Mesodermal cell (in vitro differentiated cells): Measurements from ENCODE around the gene COX7B2.

ENCODE experiments used
- H3K27ac ChIP-seq: 2 replicates; pipeline ENCODE4 v1.7.0; 2013; ENCODE audit warnings: mild to moderate bottlenecking, low read depth, low read length, moderate library complexity; ENCODE audit not compliant: severe bottlenecking
- H3K36me3 ChIP-seq: 2 replicates; pipeline ENCODE4 v1.7.1; 2013; ENCODE audit warnings: mild to moderate bottlenecking, low read length, moderate library complexity; ENCODE audit not compliant: control insufficient read depth, insufficient read depth
- H3K4me1 ChIP-seq: one replicate; pipeline ENCODE4 v1.7.1; 2013; ENCODE audit warnings: mild to moderate bottlenecking, low read length; ENCODE audit not compliant: insufficient read depth, control insufficient read depth, poor library complexity, severe bottlenecking
- H3K4me3 ChIP-seq: 2 replicates; pipeline ENCODE4 v1.7.0; 2013; ENCODE audit warnings: low read length, control low read depth, mild to moderate bottlenecking; ENCODE audit not compliant: insufficient read depth, poor library complexity, severe bottlenecking; ENCODE audit errors: extremely low read depth
- H3K9me3 ChIP-seq: 2 replicates; pipeline ENCODE4 v1.7.1; 2013; ENCODE audit warnings: mild to moderate bottlenecking, low read length, moderate library complexity; ENCODE audit not compliant: control insufficient read depth
- WGBS, 2 experiments: methylation state at CpG; one replicate each; pipeline ENCODE4 v1.1.5; 2013; ENCODE audit warnings: missing lambda C conversion rate in 2 of 2; ENCODE audit not compliant: insufficient coverage in 2 of 2; 5-methylcytosine and 5-hydroxymethylcytosine counted together

The COX7B2 gene

DNA sequence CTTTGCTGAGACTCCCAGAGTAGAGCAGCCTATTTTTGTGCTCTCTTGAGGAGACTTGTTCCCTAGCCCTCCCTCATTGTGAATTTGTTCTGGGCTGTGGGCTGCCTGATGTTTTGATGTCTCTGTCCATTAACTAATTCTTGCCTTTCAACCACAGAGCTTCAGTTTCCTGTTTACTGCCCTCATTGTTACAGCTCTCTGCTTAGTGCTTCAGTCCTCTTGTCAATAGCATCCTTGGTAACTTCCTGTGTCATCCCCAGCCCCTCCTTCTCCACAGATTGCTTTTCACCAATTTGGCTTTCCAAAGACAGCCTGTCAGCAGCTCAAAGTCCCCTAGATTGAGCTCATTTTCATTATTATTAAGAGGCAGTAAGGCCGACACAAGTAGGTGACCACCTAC is 69.9 kb downstream of the COX7B2 start:
- no peaks in the 10 kb centered on the region for H3K9me3 ChIP-seq
- WGBS, 2 experiments, result 0 to 38% methylated on average over 1 of the region's 1 CpG
- no peak overlapping the region for H3K4me3 ChIP-seq
- no peaks in the 10 kb centered on the region for H3K36me3 ChIP-seq
- no peak overlapping the region for H3K27ac ChIP-seq
- H3K4me1 ChIP-seq, result peaks cover 5% of the 10 kb centered on the region

GRCh38 chr4:46837639-46838038 is 71.4 kb downstream of the COX7B2 start:
- no peak overlapping the region for H3K27ac ChIP-seq
- H3K36me3 ChIP-seq, result no peaks in the 10 kb centered on the region
- no peak overlapping the region for H3K4me3 ChIP-seq
- H3K9me3 ChIP-seq, result no peaks in the 10 kb centered on the region
- no CpG with 5 or more reads among the region's 2 CpGs for WGBS, 2 experiments
- peaks cover 5% of the 10 kb centered on the region for H3K4me1 ChIP-seq

- Histone ChIP-seq H3K4me1 (peaks cover 5% of the 10 kb centered on the region), H3K4me3 (no peak overlapping the region), H3K27ac (no peak overlapping the region), H3K36me3 (no peaks in the 10 kb centered on the region), H3K9me3 (no peaks in the 10 kb centered on the region)
- WGBS, 2 experiments, result 80 to 100% methylated on average over 1 of the region's 4 CpGs
Observed at GRCh38 chr4:46836584-46836983, 72.5 kb downstream of the COX7B2 start.

GRCh38 chr4:46830971-46831454 is 78.0 kb downstream of the COX7B2 start:
- H3K36me3 ChIP-seq, result no peaks in the 10 kb centered on the region
- 92 to 99% methylated on average over 15 to 17 of the region's 24 CpGs for WGBS, 2 experiments
- no peaks in the 10 kb centered on the region for H3K4me1 ChIP-seq
- H3K27ac ChIP-seq, result no peak overlapping the region
- no peaks in the 10 kb centered on the region for H3K9me3 ChIP-seq
- H3K4me3 ChIP-seq, result no peak overlapping the region

DNA sequence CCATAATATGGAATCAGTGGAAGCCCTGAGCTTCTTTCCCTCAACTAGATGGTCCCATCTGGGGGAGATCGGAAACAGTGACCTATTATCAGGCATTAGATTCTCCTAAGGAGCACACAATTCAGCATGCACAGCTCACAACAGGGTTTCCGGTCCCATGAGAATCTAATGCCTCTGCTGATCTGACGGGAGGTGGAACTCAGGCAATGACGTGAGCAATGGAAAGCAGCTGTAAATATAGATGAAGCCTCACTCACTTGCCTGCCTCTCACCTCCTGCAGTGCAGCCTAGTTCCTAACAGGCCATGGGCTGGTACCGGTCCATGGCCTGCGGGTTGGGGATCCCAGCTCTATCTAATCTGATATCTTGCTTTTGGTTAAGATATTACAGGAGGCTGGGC is 88.9 kb downstream of the COX7B2 start:
- Histone ChIP-seq H3K4me1 (no peaks in the 10 kb centered on the region), H3K27ac (no peak overlapping the region), H3K4me3 (no peak overlapping the region), H3K36me3 (no peaks in the 10 kb centered on the region), H3K9me3 (peaks cover 1% of the 10 kb centered on the region)
- WGBS, 2 experiments, result 87 to 90% methylated on average over 4 to 5 of the region's 6 CpGs

GRCh38 chr4:46819095-46819494 is 90.0 kb downstream of the COX7B2 start:
- H3K4me3 ChIP-seq, result no peak overlapping the region
- no peaks in the 10 kb centered on the region for H3K9me3 ChIP-seq
- no CpG with 5 or more reads among the region's 3 CpGs for WGBS, 2 experiments
- H3K4me1 ChIP-seq, result no peaks in the 10 kb centered on the region
- no peaks in the 10 kb centered on the region for H3K36me3 ChIP-seq
- H3K27ac ChIP-seq, result no peak overlapping the region

- Histone ChIP-seq H3K36me3 (no peaks in the 10 kb centered on the region), H3K4me1 (no peaks in the 10 kb centered on the region), H3K27ac (no peak overlapping the region), H3K9me3 (no peaks in the 10 kb centered on the region), H3K4me3 (no peak overlapping the region)
- WGBS, 2 experiments, result no CpG with 5 or more reads among the region's 4 CpGs
Observed at GRCh38 chr4:46818604-46819003, 90.4 kb downstream of the COX7B2 start.

DNA sequence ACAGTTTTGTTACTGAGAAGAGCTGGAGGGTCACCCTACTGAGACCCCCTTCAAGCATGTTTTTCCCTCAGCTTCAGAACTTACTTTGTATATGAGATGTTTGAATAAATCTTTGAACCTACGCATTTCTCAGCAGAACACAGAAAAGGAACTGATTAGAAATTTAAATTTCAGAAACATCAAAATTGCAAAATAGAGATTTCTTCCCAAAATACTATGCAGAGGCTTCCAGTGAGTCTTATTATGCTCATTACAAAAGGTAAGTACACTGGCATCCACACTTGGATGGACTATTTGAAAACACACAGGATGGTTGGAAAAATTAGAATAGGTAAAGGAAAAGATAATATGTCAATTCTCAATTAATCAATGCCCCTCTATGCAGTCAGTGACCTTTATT is 91.2 kb downstream of the COX7B2 start:
- Histone ChIP-seq H3K27ac (no peak overlapping the region), H3K4me1 (no peaks in the 10 kb centered on the region), H3K4me3 (no peak overlapping the region), H3K9me3 (no peaks in the 10 kb centered on the region), H3K36me3 (no peaks in the 10 kb centered on the region)
- no CpG with 5 or more reads among the region's 1 CpG for WGBS, 2 experiments

GRCh38 chr4:46804781-46805413 is 104.1 kb downstream of the COX7B2 start:
- no peaks in the 10 kb centered on the region for H3K36me3 ChIP-seq
- H3K27ac ChIP-seq, result no peak overlapping the region
- H3K9me3 ChIP-seq, result no peaks in the 10 kb centered on the region
- H3K4me3 ChIP-seq, result no peak overlapping the region
- no peaks in the 10 kb centered on the region for H3K4me1 ChIP-seq
- 94 to 98% methylated on average over 10 to 19 of the region's 24 CpGs for WGBS, 2 experiments

- Histone ChIP-seq H3K4me3 (no peak overlapping the region), H3K27ac (no peak overlapping the region), H3K9me3 (no peaks in the 10 kb centered on the region), H3K36me3 (no peaks in the 10 kb centered on the region), H3K4me1 (no peaks in the 10 kb centered on the region)
- WGBS, 2 experiments, result 77 to 94% methylated on average over 3 to 4 of the region's 6 CpGs
Observed at GRCh38 chr4:46793036-46793435, 116.0 kb downstream of the COX7B2 start.

DNA sequence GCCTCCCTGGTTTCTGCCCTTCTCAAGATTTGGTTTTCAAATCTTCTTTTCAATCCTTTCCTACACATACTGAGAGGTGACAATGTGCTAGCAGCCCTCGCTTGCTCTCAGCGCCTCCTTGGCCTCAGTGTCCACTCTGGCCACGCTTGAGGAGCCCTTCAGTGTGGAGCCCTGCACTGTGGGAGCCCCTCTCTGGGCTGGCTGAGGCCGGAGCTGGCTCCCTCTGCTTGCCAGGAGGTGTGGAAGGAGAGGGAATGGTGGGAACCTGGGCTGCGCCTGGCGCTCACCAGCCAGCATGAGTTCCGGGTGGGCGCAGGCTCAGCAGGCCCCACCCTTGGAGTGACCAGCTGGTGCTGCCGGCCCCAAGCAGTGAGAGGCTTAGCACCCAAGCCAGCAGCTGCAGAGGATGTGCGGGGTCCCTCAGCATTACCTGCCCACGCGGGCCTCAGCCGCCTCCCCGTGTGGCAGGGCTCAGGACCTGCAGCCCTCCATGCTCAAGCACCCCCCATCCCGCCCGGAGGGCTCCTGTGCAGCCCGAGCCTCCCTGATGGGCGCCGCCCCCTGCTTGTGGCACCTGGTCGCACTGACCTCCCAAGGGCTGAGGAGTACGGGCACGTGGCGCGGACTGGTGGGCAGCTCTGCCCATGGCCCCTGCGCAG is 127.5 kb downstream of the COX7B2 start:
- H3K9me3 ChIP-seq, result no peaks in the 10 kb centered on the region
- no peaks in the 10 kb centered on the region for H3K36me3 ChIP-seq
- no peak overlapping the region for H3K27ac ChIP-seq
- WGBS, 2 experiments, result 89 to 94% methylated on average over 16 to 19 of the region's 25 CpGs
- H3K4me1 ChIP-seq, result no peaks in the 10 kb centered on the region
- H3K4me3 ChIP-seq, result no peak overlapping the region
